Neural progenitor cell (in vitro differentiated cells): ENCODE data around the gene ARIH1. TPM values are rescaled to one million over a fixed set of nuclear protein-coding genes. Genes with fewer than 3 reads are reported as not detected.
A peak's percentile ranks its signal among the peaks of the same experiment; 100 is the strongest.
"Not testable (repeated sequence)": the region's sequence is repeated elsewhere in the genome, so short reads cannot be mapped to it uniquely, and the experiment has no call there.

Experiments used
- DNase-seq: peaks from one replicate; pipeline ENCODE4 v3.0.0-alpha.2; 2016; ENCODE audit warnings: low spot score
- H2AFZ ChIP-seq: fragments of 200-600 bp; sonication (generic); replicated peaks from 2 replicates; pipeline ENCODE4 v1.6.1; 2016; ENCODE audit warnings: antibody characterized with exemption
- H3F3A ChIP-seq: fragments of 200-600 bp; sonication (generic); 2 replicates; pipeline ENCODE4 v1.6.1; 2016; ENCODE audit warnings: antibody characterized with exemption, low read depth
- H3K27ac ChIP-seq: fragments of 200-600 bp; sonication (generic); 2 replicates; pipeline ENCODE4 v1.5.1; 2016; ENCODE audit warnings: mild to moderate bottlenecking
- H3K27me3 ChIP-seq: fragments of 200-600 bp; sonication (generic); 2 replicates; pipeline ENCODE4 v1.6.1; 2016; ENCODE audit warnings: mild to moderate bottlenecking, moderate library complexity
- H3K36me3 ChIP-seq: fragments of 200-600 bp; sonication (generic); 2 replicates; pipeline ENCODE4 v1.5.1; 2016
- H3K4me1 ChIP-seq: fragments of 200-600 bp; sonication (generic); 2 replicates; pipeline ENCODE4 v1.6.1; 2016; ENCODE audit warnings: mixed run types
- H3K4me2 ChIP-seq: fragments of 200-600 bp; sonication (generic); 2 replicates; pipeline ENCODE4 v1.6.1; 2016
- H3K4me3 ChIP-seq: fragments of 200-600 bp; sonication (generic); 2 replicates; pipeline ENCODE4 v1.5.1; 2016
- H3K79me2 ChIP-seq: fragments of 200-600 bp; sonication (generic); 2 replicates; pipeline ENCODE4 v1.6.1; 2016; ENCODE audit warnings: low read depth
- H3K9ac ChIP-seq: fragments of 200-600 bp; sonication (generic); 2 replicates; pipeline ENCODE4 v1.6.1; 2016
- H3K9me3 ChIP-seq: fragments of 200-600 bp; sonication (generic); 2 replicates; pipeline ENCODE4 v1.5.1; 2016; ENCODE audit warnings: low read depth
- H4K20me1 ChIP-seq: fragments of 200-600 bp; sonication (generic); 2 replicates; pipeline ENCODE4 v1.6.1; 2016; ENCODE audit warnings: low read depth
- H3K27ac Mint-ChIP-seq: 3 replicates; pipeline ENCODE4 v1.8.0; 2021; ENCODE audit warnings: mixed read lengths
- H3K27me3 Mint-ChIP-seq: 2 replicates; pipeline ENCODE4 v1.8.0; 2022; ENCODE audit warnings: low read depth, mild to moderate bottlenecking, inconsistent platforms, moderate library complexity, mixed read lengths; ENCODE audit not compliant: insufficient read depth
- H3K36me3 Mint-ChIP-seq: 3 replicates; pipeline ENCODE4 v1.8.0; 2021; ENCODE audit warnings: mixed read lengths
- H3K4me1 Mint-ChIP-seq: 3 replicates; pipeline ENCODE4 v1.8.0; 2021; ENCODE audit warnings: mixed read lengths
- H3K4me3 Mint-ChIP-seq: 3 replicates; pipeline ENCODE4 v1.8.0; 2021; ENCODE audit warnings: mild to moderate bottlenecking, moderate library complexity, mixed read lengths
- H3K9me3 Mint-ChIP-seq: 3 replicates; pipeline ENCODE4 v1.8.0; 2020; ENCODE audit warnings: mixed read lengths
- CTCF ChIP-seq: fragments of 200-600 bp; sonication (generic); IDR thresholded peaks from 2 replicates; pipeline ENCODE4 v1.5.1; 2017; ENCODE audit warnings: antibody characterized with exemption, mild to moderate bottlenecking
- EZH2 ChIP-seq: fragments of 200-600 bp; sonication (generic); IDR thresholded peaks from 2 replicates; pipeline ENCODE4 v1.6.1; 2017; ENCODE audit warnings: antibody characterized with exemption, mild to moderate bottlenecking, moderate library complexity
- EZH2phosphoT487 ChIP-seq: fragments of 200-600 bp; sonication (generic); IDR thresholded peaks from 2 replicates; pipeline ENCODE4 v1.6.1; 2017; ENCODE audit warnings: antibody characterized with exemption
- total RNA-seq: library from RNA; depleted of rRNA; stranded (reverse); fragments of >200 nt; gene quantifications from 2 replicates; pipeline ENCODE4 v1.2.3, GENCODE V29; 2015; ENCODE audit warnings: low replicate concordance

ARIH1 gene
- total RNA-seq, 1 donor from 2014 or later: 68.0 TPM

GRCh38 chr15:72615533-72616233 is 141.6 kb downstream of the ARIH1 start:
- not testable (repeated sequence) for H3K27ac Mint-ChIP-seq, H3K9me3 ChIP-seq, H3K4me1 Mint-ChIP-seq, H3K9me3 Mint-ChIP-seq, H3K27me3 Mint-ChIP-seq, H3K4me3 Mint-ChIP-seq, H3K9ac ChIP-seq, H3F3A ChIP-seq, H3K36me3 ChIP-seq, H3K27me3 ChIP-seq, H3K36me3 Mint-ChIP-seq, H3K27ac ChIP-seq, H4K20me1 ChIP-seq, H3K79me2 ChIP-seq
- peak; percentile 37 for TF ChIP-seq CTCF
- Histone ChIP-seq H3K4me3 (peak overlapping the region; percentile 11), H3K4me2 (peak overlapping the region; percentile 73), H3K4me1 (peaks cover 15% of the 10 kb centered on the region), H2AFZ (peak overlapping the region; percentile 94)
- peak; percentile 51 for DNase-seq

- no peak overlapping the region for H3K4me2 ChIP-seq
- no peaks in the 10 kb centered on the region for H3K36me3 Mint-ChIP-seq
- peaks cover 15% of the 10 kb centered on the region for H3K4me1 ChIP-seq
- H4K20me1 ChIP-seq: no peaks in the 10 kb centered on the region
- no peaks in the 10 kb centered on the region for H3K9me3 ChIP-seq
- H3K27ac Mint-ChIP-seq: no peak overlapping the region
- H3K36me3 ChIP-seq: no peaks in the 10 kb centered on the region
- no peaks in the 10 kb centered on the region for H3K4me1 Mint-ChIP-seq
- H3K27me3 Mint-ChIP-seq: peaks cover 9% of the 10 kb centered on the region
- H3K4me3 ChIP-seq: no peak overlapping the region
- no peak overlapping the region for H3K4me3 Mint-ChIP-seq
- H3K27ac ChIP-seq: no peak overlapping the region
- no peaks in the 10 kb centered on the region for H3F3A ChIP-seq
- TF ChIP-seq EZH2 (no peak), EZH2phosphoT487 (no peak), CTCF (no peak)
- H3K79me2 ChIP-seq: no peaks in the 10 kb centered on the region
- no peaks in the 10 kb centered on the region for H3K27me3 ChIP-seq
- no peak overlapping the region for H2AFZ ChIP-seq
- no peak for DNase-seq
- H3K9me3 Mint-ChIP-seq: no peaks in the 10 kb centered on the region
- H3K9ac ChIP-seq: no peak overlapping the region
Measured at GRCh38 chr15:72616491-72617210, 142.5 kb downstream of the ARIH1 start.

GRCh38 chr15:72623854-72624253 is 149.7 kb downstream of the ARIH1 start:
- H3K27me3 ChIP-seq, H3K79me2 ChIP-seq, H3K4me3 Mint-ChIP-seq, H3F3A ChIP-seq, H3K27ac Mint-ChIP-seq, H3K4me1 Mint-ChIP-seq, H3K9ac ChIP-seq, H3K4me3 ChIP-seq, H3K9me3 ChIP-seq, H3K4me2 ChIP-seq, DNase-seq, H3K27me3 Mint-ChIP-seq, H3K27ac ChIP-seq, H3K36me3 Mint-ChIP-seq, H2AFZ ChIP-seq, H4K20me1 ChIP-seq, H3K36me3 ChIP-seq, H3K4me1 ChIP-seq, H3K9me3 Mint-ChIP-seq: not testable (repeated sequence)

- not testable (repeated sequence) for H3K36me3 Mint-ChIP-seq, H3K27me3 ChIP-seq, H3K4me2 ChIP-seq, H3K27ac Mint-ChIP-seq, H3K4me1 ChIP-seq, H3K79me2 ChIP-seq, DNase-seq, H4K20me1 ChIP-seq, H3K9ac ChIP-seq, H3K4me1 Mint-ChIP-seq, H3K27ac ChIP-seq, H3F3A ChIP-seq, H3K36me3 ChIP-seq, H3K27me3 Mint-ChIP-seq, H3K9me3 Mint-ChIP-seq, H3K4me3 ChIP-seq, H3K4me3 Mint-ChIP-seq, H2AFZ ChIP-seq, H3K9me3 ChIP-seq
Measured at GRCh38 chr15:72626153-72626552, 152.0 kb downstream of the ARIH1 start.
